Activated CD4-positive, alpha-beta T cell treated with anti-CD3 and anti-CD28 coated beads, Interleukin-2, amount 10 ng/mL, durations not matched to agents 24 days and 14 days (primary cell): ENCODE measurements around the gene FMNL2. TPM values are rescaled to one million over a fixed set of nuclear protein-coding genes. Genes with fewer than 3 reads are reported as not detected.
"Not testable (repeated sequence)": the region's sequence is repeated elsewhere in the genome, so short reads cannot be mapped to it uniquely, and the experiment has no call there.

Experiments used
- DNase-seq: peaks from one replicate; pipeline ENCODE4 v3.0.0; 2022
- H3K27ac Mint-ChIP-seq: one replicate; pipeline ENCODE4 v1.8.0; 2022; ENCODE audit warnings: mild to moderate bottlenecking, mixed read lengths
- H3K27me3 Mint-ChIP-seq: one replicate; pipeline ENCODE4 v1.8.0; 2022; ENCODE audit warnings: mixed read lengths
- H3K36me3 Mint-ChIP-seq: one replicate; pipeline ENCODE4 v1.8.0; 2022; ENCODE audit warnings: low read depth, mild to moderate bottlenecking, mixed read lengths
- H3K4me1 Mint-ChIP-seq: one replicate; pipeline ENCODE4 v1.8.0; 2021; ENCODE audit warnings: mixed read lengths
- H3K4me3 Mint-ChIP-seq: one replicate; pipeline ENCODE4 v1.8.0; 2022; ENCODE audit warnings: mild to moderate bottlenecking, moderate library complexity, mixed read lengths
- H3K9me3 Mint-ChIP-seq: one replicate; pipeline ENCODE4 v1.8.0; 2021; ENCODE audit warnings: mixed read lengths
- intact Hi-C: fragments of 100-400 bp; cut with micrococcal nuclease; formaldehyde crosslinking; loops from one replicate; pipeline ENCODE4 v1.15.1; 2023
- total RNA-seq: library from RNA; stranded (reverse); gene quantifications from 2 replicates; pipeline ENCODE4 v1.2.3, GENCODE V29; 2022

Gene FMNL2
- 13.5 and 14.9 TPM in 2 replicates for total RNA-seq

DNA sequence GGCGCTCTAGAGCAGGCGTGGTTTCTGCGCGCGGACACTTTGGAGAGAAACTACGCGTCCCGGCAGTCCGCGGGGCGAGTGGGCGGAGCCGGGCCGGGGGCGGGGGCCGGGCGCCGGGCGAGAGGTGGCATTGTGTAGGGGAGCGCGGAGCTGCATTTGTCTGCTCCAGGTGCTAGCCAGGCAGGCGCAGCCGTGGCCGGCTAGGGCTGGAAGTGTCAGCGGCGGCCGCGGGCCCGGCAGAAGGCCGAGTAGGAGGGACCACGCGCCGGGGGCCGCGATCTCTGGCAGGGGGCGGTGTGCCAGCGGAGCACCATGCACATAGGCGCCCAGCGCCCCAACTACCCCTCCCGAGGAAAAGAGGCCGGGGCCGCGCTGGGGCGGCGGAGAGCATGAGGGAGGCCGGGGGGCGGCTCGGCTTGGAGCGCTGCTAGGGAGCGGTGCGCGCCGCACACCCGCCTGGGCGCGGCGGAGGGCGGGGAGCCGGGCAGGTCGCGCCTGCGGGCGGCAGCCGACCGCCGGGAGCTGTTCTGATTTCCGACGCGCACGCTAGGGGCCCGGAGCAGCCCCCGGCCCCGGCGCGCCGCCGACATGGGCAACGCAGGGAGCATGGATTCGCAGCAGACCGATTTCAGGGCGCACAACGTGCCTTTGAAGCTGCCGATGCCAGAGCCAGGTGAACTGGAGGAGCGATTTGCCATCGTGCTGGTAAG, at the start of gene FMNL2:
Gene FMNL2 (plus strand): TSS at position 159 of the 710 bp plus-strand sequence.
- Mint-ChIP-seq H3K36me3 (no peaks in the 10 kb centered on the region), H3K4me1 (peaks cover 11% of the 10 kb centered on the region), H3K4me3 (peak within 1 kb of the TSS; percentile 84), H3K27ac (peak within 1 kb of the TSS; percentile 18), H3K27me3 (peaks cover 47% of the 10 kb centered on the region), H3K9me3 (no peaks in the 10 kb centered on the region)
- intact Hi-C loops = loop anchor here (1.0 to 2.0 kb wide), 5 partner anchors 68 to 300 kb away; partner anchors contain the start of gene STAM2
- peak; percentile 90 for DNase-seq

DNA sequence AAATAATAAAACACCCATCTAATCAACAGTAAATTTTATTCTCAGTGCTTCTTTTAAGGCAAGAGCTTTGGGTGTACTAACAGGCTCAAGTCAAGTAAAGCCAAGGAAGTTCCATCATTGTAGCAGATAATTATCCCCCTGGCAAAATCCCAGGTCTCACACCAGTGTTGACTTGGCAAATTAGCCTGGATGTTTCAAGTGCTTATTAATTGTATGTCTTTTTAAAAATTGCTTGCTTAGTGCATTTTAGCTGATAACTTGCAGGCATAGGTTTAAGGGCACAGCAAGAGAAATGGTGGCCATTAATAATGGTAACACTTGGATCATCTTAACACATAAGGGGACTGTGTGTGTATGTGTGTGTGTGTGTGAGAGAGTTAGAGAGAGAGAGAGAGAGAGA, 42.0 kb upstream of the FMNL2 start:
- Mint-ChIP-seq H3K4me3 (no peak overlapping the region), H3K27ac (no peak overlapping the region), H3K36me3 (no peaks in the 10 kb centered on the region), H3K27me3 (no peaks in the 10 kb centered on the region), H3K9me3 (no peaks in the 10 kb centered on the region), H3K4me1 (no peaks in the 10 kb centered on the region)
- intact Hi-C loops = no loop called here
- no peak for DNase-seq

DNA sequence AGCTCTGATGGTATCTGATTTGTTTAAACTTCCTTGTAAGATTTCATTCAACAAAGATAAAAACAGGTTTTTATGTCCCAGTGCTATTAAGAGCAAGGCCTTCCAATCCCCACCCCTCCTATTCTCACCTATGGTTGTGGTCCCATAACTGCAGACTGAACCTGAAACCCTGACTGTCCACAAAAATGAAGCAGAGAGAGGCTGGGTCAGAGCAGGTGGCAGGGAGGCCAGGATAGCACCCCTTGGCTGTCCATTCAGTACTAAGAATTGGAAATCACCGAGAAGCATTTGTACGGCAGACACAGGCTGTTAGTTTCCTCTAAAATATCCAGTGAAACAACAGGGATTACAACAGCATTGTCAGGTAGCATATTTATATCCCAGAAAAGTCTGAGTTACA, 37.3 kb upstream of the FMNL2 start:
- no peak for DNase-seq
- Mint-ChIP-seq H3K4me3 (no peak overlapping the region), H3K4me1 (no peaks in the 10 kb centered on the region), H3K36me3 (no peaks in the 10 kb centered on the region), H3K27ac (no peak overlapping the region), H3K9me3 (no peaks in the 10 kb centered on the region), H3K27me3 (peaks cover 1% of the 10 kb centered on the region)
- intact Hi-C loops = no loop called here

DNA sequence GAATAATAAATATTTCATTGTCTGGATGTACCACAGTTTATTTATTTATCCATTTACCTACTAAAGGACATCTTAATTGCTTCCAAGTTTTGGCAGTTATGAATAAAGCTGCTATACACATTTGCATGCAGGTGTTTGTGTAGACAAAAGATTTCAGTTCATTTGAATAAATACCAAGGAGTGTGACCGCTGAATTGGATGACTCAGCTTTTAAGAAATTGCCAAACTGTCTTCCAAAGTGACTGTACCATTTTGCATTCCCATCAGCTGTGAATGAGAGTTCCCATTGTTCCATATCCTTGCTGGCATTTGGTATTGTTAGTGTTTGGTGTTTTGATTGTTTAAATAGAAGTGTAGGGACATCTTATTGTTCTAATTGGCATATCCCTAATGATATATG, 36.2 kb upstream of the FMNL2 start:
- intact Hi-C loops = no loop called here
- Mint-ChIP-seq H3K9me3 (no peaks in the 10 kb centered on the region), H3K36me3 (no peaks in the 10 kb centered on the region), H3K4me3 (no peak overlapping the region), H3K27ac (no peak overlapping the region), H3K4me1 (no peaks in the 10 kb centered on the region), H3K27me3 (peaks cover 1% of the 10 kb centered on the region)
- DNase-seq = no peak

DNA sequence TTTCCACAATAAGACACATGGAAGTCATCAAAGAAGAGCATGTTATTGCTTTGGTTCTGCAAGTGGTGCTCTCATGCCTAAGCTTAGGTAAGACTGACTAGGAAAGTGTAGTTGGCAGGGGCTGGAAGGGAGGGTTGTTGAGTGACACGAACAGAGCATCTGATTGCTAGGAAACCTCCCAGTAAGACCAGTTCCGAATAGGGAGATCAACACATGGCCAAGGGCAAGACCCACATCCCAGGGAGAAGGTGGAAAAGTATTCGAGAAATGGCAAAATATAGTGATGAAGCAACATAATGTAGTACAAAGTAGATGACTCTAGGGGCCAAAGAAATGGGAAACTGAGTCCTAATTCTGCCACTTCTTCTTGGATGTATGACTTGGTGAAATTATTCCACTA, 33.8 kb upstream of the FMNL2 start:
- no peaks in the 10 kb centered on the region for H3K9me3 Mint-ChIP-seq
- H3K27me3 Mint-ChIP-seq = peaks cover 1% of the 10 kb centered on the region
- no peak overlapping the region for H3K27ac Mint-ChIP-seq
- no peak overlapping the region for H3K4me3 Mint-ChIP-seq
- intact Hi-C loops = no loop called here
- no peaks in the 10 kb centered on the region for H3K4me1 Mint-ChIP-seq
- no peak for DNase-seq
- no peaks in the 10 kb centered on the region for H3K36me3 Mint-ChIP-seq

DNA sequence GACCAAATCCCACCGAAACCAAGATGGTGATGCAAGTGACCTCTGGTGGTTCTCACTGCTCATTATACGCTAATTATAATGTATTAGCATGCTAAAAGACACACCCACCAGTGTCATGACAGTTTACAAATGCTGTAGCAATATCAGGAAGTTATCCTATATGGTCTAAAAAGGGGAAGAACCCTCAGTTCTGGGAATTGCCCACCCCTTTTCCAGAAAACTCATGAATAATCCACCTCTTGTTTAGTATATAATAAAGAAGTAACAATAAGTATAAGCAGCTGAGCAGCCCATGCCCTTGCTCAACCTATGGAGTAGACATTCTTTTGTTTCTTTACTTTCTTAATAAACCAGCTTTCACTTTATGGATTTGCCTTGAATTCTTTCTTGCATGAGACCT, 31.0 kb upstream of the FMNL2 start:
- intact Hi-C loops = no loop called here
- H3K4me3 Mint-ChIP-seq = no peak overlapping the region
- peak; percentile 16 for DNase-seq
- no peaks in the 10 kb centered on the region for H3K9me3 Mint-ChIP-seq
- no peaks in the 10 kb centered on the region for H3K36me3 Mint-ChIP-seq
- H3K4me1 Mint-ChIP-seq = no peaks in the 10 kb centered on the region
- no peak overlapping the region for H3K27ac Mint-ChIP-seq
- peaks cover 1% of the 10 kb centered on the region for H3K27me3 Mint-ChIP-seq

DNA sequence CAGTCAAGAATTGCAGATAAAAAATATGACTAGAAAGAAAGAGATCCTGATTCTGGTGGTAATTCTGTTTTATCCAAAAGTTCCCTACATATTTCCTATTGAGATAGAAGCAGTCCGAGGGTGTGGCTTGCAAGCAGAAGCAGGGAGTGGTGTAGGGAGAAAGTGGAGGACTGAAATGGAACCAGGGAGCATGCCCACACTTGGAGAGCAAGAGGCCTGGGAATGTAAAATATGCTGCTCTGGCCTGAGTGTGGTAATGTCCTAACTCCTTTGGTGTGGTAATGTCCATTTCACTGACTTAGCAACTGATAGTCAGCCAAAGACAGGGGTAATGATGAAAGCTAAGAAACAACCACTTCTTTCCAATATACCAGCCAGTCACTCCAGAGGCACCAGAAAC, 30.1 kb upstream of the FMNL2 start:
- H3K4me3 Mint-ChIP-seq = no peak overlapping the region
- no peaks in the 10 kb centered on the region for H3K36me3 Mint-ChIP-seq
- intact Hi-C loops = no loop called here
- peak; percentile 16 for DNase-seq
- H3K27me3 Mint-ChIP-seq = no peaks in the 10 kb centered on the region
- H3K9me3 Mint-ChIP-seq = no peaks in the 10 kb centered on the region
- no peak overlapping the region for H3K27ac Mint-ChIP-seq
- no peaks in the 10 kb centered on the region for H3K4me1 Mint-ChIP-seq

DNA sequence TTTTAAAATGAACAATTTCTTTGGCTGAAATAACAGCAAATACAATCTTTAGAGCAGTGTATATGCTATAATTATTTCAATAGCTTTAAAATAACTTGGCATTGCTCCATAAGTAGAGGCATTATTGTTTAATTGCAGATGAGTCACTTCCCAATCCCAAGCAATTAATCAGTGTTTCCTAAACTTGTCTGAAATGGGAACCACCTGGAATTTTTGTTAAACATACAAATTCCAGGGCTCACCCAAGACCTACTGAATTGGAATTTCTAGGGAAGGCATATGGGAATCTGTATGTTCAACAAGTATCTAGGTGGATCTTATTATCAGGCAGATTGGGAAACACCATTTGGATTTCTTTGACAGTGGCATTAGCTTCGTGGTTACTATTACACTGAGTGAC, 27.1 kb upstream of the FMNL2 start:
- Mint-ChIP-seq H3K27ac (no peak overlapping the region), H3K9me3 (no peaks in the 10 kb centered on the region), H3K36me3 (no peaks in the 10 kb centered on the region), H3K4me1 (no peaks in the 10 kb centered on the region), H3K27me3 (peaks cover 2% of the 10 kb centered on the region), H3K4me3 (no peak overlapping the region)
- no peak for DNase-seq
- intact Hi-C loops = no loop called here

DNA sequence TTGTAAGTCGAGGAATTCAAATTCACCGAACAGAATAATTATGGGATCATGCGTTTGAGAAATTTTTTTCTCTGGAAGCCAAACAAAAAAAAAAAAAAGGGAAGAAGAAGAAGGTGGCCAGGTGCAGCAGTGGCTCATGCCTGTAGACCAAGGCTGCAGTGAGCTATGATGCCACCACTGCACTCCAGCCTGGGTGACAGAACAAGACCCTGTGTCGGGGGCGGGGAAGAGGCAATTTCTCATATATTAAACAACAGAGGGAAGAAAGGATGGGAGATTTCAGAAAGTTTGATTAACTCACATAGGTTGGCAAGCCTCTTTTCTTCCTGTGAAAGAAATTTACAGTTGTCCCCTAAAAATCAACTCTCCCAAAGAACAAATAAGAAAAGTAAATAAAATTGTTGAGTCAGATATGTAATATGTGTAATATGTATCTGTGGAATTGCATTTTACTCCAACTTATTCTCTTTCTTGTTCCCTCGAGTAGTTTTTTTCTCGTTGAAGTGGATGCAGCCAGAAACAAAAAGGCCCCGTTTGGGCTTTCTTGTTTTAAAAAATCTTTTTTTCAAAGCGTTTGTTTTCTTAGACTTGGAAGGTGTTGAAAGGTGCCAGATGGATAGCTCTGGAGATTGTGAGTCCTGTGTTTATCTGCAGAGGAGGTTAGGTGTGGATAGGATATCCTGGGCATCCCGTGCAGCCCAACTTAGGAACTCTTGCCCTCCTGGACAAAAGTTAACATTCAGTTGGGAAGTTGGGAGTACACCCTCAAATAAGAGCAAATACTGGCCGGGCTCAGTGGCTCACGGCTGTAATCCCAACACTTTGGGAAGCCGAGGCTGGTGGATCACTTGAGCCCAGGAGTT, 25.4 kb upstream of the FMNL2 start:
- H3K36me3 Mint-ChIP-seq = no peaks in the 10 kb centered on the region
- H3K27ac Mint-ChIP-seq = no peak overlapping the region
- no peak for DNase-seq
- H3K9me3 Mint-ChIP-seq = no peaks in the 10 kb centered on the region
- H3K4me1 Mint-ChIP-seq = no peaks in the 10 kb centered on the region
- H3K27me3 Mint-ChIP-seq = peaks cover 8% of the 10 kb centered on the region
- intact Hi-C loops = no loop called here
- H3K4me3 Mint-ChIP-seq = no peak overlapping the region

DNA sequence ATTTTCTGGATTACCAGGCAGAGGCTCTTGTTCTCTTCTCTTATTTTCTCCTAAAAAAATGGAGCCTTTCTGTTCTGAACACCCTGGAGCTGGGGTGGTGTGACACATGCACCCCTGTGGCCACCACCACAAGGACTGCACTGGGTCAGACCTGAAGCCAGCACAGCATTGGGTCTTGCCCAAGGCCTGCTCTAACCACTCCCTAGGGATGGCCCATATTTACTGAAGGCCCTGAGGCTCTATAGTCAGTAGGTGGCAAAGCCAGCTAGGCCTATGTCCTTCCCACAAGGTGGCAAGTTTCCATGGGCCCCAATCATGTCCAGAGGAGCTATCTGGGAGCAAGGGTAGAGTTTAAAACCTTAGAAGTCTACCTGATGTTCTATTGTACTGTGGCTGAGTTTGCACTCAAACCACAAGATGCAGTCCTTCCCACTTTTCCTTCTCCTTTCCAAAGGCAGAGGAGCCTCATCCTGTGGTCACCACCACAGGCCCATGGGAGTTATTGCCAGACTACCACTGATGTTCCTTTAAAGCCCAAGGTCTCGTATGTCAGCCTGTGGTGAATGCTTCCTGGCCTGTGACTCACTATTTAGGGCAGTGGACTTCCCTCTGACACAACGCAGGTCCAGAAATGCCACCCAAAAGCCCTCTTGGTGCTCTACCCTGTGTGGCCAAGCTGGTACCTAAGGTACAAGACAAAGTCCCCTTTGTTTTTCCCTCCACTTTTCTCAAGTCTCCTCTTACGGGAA, 15.0 kb upstream of the FMNL2 start:
- no peak overlapping the region for H3K4me3 Mint-ChIP-seq
- peaks cover 16% of the 10 kb centered on the region for H3K27me3 Mint-ChIP-seq
- DNase-seq = no peak
- no peaks in the 10 kb centered on the region for H3K4me1 Mint-ChIP-seq
- no peak overlapping the region for H3K27ac Mint-ChIP-seq
- intact Hi-C loops = no loop called here
- H3K36me3 Mint-ChIP-seq = no peaks in the 10 kb centered on the region
- H3K9me3 Mint-ChIP-seq = no peaks in the 10 kb centered on the region

DNA sequence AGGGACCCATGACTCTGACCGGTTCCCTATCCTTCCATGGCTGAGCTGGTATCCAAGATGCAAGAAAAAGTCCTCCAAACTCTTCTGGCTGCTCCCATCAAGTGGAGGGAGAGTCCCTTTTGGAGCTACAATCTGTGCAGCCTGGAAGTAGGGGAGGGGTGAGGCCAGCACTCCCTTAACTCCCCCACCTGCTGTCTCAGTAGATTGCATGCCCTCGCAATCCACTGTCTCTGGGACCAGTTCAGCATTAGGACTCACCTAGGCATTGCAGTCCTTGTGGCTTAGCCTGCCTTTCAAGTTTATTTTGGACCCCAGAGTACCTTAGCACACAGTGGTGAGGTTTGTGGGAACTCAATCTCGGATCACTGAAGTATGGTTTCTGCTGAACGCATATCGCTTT, 14.2 kb upstream of the FMNL2 start:
- no peak overlapping the region for H3K27ac Mint-ChIP-seq
- H3K36me3 Mint-ChIP-seq = no peaks in the 10 kb centered on the region
- H3K9me3 Mint-ChIP-seq = no peaks in the 10 kb centered on the region
- H3K4me3 Mint-ChIP-seq = no peak overlapping the region
- H3K4me1 Mint-ChIP-seq = no peaks in the 10 kb centered on the region
- no peak for DNase-seq
- H3K27me3 Mint-ChIP-seq = peaks cover 16% of the 10 kb centered on the region
- intact Hi-C loops = no loop called here

DNA sequence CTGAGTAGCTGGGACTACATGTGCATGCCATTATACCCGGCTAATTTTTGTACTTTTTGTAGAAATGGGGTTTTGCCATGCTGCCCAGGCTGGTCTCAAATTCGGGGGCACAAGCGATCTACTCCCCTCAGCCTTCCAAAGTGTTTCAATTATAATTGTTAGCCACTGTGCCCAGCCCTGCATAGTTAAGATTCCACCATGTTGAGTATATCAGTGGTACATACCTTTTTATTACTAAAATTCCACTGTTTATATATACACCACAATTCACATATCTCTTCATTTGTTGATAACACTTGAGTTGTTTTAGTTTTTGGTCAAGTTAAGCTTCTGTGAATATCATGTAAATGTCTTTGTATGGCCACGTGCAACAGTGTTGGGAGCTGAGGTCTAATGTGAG, 12.8 kb upstream of the FMNL2 start:
- no peak overlapping the region for H3K4me3 Mint-ChIP-seq
- intact Hi-C loops = no loop called here
- DNase-seq = no peak
- H3K27me3 Mint-ChIP-seq = peaks cover 11% of the 10 kb centered on the region
- no peaks in the 10 kb centered on the region for H3K36me3 Mint-ChIP-seq
- H3K9me3 Mint-ChIP-seq = no peaks in the 10 kb centered on the region
- no peaks in the 10 kb centered on the region for H3K4me1 Mint-ChIP-seq
- H3K27ac Mint-ChIP-seq = no peak overlapping the region

DNA sequence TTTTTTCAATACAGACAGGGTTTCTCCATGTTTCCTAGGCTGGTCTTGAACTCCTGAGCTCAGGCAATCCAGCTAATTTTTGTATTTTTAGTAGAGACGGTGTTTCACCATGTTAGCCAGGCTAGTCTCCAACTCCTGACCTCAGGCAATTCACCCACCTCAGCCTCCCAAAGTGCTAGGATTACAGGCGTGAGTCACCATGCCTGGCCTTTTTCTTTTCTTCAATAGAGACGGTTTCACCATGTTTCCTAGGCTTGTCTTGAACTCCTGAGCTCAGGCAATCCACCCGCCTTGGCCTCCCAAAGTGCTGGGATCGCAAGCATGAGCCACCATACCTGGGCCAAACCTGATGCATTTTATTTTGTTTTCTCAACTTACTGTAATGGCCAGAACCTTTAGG, 9.8 kb upstream of the FMNL2 start:
- H3K9me3 Mint-ChIP-seq, H3K27ac Mint-ChIP-seq, H3K4me1 Mint-ChIP-seq, intact Hi-C loops, H3K36me3 Mint-ChIP-seq, H3K4me3 Mint-ChIP-seq, DNase-seq: not testable (repeated sequence)
- H3K27me3 Mint-ChIP-seq = peaks cover 14% of the 10 kb centered on the region

DNA sequence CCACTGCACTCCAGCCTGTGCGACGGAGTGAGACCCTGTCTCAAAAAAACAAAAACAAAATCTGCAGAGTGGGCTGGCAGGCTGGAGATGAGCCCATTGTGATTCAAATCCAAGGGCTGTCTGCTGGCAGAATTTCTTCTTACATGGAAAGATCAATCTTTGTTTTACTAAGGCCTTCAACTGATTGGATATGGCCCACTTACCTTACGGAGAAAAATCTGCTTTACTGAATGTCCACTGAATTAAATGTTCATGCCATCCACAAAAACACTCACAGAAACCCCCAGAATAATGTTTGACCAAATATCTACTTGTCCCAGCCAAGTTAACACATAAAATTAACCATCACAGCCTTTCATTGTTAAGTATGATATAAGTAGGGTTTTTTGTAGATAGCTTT, 8.3 kb upstream of the FMNL2 start:
- intact Hi-C loops = no loop called here
- H3K4me1 Mint-ChIP-seq = no peaks in the 10 kb centered on the region
- no peak overlapping the region for H3K4me3 Mint-ChIP-seq
- H3K27ac Mint-ChIP-seq = no peak overlapping the region
- H3K36me3 Mint-ChIP-seq = no peaks in the 10 kb centered on the region
- peaks cover 19% of the 10 kb centered on the region for H3K27me3 Mint-ChIP-seq
- DNase-seq = no peak
- H3K9me3 Mint-ChIP-seq = no peaks in the 10 kb centered on the region
